NCI-H2081 (cell line): Measurements from ENCODE around the gene CAT.

Experiments used
- DNase-seq, 2 experiments: peaks; one replicate each; lab custom pipeline; 2025; lab: John Stamatoyannopoulos, UW

CAT gene

DNA sequence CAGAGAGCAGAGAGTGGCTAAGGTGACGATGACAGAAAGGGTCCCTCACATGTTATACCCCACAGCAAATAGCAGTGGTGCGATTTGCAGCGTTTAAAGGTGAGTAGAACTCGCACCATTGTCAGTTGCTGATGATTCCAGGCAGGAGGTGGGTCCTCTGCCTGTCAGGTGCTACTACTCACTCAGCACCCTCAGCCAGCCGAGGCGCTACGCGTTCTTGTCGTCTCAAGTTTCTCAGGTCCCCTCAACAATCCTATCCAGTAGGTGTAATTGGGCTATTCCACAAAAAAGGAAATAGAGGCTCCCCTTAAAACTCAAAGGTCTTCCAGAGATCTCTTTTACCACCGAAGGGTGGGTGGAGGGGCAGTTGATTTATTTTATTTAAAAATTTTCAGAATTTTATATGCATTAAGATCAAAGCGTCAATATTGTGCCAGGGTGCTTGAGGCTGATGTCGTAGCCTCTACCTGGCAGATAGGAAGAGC lies 56.5 kb downstream of the CAT start:
- DNase-seq, result no peak

DNA sequence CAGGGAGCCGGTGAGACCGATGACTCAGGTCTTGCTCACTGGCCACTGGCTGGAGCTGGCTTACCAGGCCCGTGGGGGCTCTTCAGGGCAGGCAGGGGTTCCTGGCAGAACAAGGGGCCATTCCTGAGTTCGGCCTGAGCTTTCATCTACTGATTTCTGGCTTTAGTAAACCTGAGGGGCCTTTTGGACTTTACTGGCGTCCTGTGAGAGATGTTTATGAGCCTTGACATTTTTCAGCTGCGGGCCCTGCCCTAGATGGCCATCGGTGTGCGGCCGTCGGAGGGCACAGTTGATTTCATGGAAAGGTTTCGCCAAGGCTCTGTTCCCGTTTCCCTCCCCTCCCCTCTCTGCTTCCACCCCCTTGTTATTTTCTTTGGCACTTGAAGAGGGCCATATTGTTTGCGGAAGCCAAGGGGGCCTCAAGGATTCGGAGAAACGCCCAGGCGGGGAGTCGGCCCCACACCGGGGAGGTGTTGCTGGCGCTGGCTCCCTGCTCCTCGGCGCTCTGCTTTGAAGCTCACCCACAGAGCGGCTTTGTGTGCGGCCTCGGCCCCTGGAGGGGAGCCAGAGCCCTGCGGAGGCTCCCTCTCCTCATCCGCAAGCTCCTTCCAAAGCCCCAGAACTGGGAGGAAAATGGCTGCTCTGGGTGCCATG lies 57.1 kb downstream of the CAT start:
- no peak for DNase-seq

- no peak for DNase-seq
Measured at GRCh38 chr11:34499719-34500500, 61.2 kb downstream of the CAT start.

- no peak for DNase-seq
Measured at GRCh38 chr11:34501500-34501899, 62.8 kb downstream of the CAT start.

DNA sequence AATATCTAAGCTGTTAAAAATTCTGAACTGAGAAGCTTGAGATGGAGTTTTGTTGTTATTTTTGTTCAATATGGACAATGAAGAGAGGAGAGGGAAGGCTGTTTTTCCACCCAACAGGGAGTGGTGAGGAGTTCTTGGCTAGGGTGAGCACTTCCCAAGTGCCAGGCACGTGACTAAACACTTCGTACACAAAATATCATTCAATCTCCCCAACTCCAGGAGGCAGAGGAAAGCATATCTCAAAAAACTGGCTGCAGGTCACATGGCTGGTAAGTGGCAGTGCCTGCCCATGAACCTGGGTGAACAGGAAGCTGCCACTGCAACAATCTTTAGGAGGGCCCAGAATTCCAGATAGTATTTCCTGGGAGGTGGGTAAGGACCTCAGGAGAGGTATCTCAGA lies 63.2 kb downstream of the CAT start:
- no peak for DNase-seq

DNA sequence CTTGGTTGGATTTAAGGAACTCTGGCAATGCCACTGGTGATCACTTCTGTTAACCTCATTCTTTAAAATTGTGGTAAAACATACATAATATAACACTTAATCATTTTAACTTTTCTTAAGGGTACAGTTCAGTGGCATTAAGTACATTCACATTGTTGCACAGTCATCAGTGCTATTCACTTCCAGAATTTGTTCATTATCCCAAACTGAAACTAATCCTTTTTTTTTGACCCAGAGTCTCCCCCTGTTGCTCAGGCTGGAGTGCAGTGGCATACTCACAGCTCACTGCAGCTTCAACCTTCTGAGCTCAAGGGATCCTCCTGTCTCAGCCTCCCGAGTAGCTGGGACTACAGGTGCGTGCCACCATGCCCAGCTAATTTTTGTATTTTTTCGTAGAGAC lies 64.2 kb downstream of the CAT start:
- DNase-seq, result no peak

GRCh38 chr11:34505874-34506273 lies 67.1 kb downstream of the CAT start:
- no peak for DNase-seq

- no peak for DNase-seq
Measured at GRCh38 chr11:34507156-34507555, 68.4 kb downstream of the CAT start.

DNA sequence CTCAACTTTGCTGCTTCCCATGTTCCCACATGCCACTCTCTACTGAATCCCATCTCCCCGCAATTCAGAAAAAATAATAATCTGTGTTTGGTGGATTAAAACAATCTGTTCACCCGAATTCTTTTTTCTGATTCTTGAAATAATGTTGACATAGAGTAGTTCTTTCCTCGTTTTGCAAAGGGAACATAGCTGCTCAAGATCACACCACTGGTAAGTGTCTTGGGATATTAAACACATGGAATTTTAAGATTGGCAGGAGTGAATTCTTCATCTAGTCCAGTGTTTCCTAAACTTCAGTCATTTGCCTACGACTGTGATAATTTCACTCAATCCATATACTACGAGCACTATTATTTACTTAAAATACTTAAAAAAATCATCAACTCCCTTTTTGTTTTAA lies 68.9 kb downstream of the CAT start:
- no peak for DNase-seq

DNA sequence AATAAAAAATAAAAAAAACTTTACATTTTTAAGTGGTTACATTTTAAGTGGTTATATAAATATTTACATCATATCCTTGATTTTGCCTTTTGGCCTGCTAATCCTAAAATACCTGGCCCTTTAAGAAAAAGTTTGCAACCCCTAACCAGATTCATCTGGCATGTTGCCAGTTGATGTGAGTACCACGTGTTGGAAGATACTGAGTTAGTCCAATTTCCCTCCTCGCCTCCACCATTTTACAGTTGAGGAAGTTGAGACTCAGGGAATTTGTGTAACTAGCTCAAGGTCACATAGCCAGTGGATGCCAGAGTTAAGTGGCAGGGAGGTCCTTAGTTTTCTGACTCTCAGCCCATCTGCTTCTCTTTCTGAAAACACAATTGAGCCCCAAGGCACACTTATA lies 69.8 kb downstream of the CAT start:
- DNase-seq, result no peak

DNA sequence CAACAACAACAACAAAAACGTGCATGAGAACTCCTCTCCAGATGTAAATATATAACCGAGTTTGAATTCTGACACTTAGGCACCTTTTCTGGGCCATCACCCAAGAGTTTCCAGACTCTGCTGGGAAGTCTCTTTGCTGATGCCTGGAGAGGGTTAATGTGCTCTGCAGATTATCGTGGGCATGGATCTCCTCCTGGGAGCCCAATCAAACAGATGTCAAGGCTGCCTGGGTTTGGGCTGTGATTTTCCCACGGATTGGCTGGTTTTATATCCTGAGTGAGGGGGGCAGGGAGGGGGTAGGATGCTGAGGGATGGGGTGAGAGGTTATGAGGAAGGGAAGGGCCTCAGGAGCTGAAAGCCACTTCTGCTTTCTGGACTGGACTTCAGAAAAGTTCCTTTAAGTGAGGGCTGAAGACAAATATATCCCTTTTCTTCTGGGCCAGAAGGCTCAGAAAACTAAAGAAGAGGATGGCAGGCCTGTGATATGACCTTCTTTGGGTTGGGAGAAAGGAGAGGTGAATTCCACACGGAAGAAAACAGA lies 70.7 kb downstream of the CAT start:
- no peak for DNase-seq

DNA sequence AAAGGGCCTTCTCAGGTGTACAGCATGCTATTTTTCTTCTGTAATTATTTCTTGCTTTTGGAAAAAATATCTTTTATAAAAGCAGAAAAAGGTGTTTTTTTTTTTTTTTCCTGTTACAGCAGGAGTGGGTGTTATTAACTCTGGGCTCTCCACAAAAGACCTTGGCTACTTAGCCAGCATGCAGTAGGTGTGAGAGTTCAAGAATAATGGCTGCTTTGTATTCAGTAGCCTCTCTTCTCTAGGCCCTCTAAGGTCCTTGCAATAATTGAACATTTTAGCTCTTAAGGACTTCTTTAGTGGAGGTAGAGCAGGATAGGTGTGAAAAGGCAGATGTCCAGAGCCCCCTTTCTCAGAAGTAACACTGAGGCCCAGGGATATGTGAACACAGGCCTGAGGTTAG lies 71.5 kb downstream of the CAT start:
- DNase-seq, result no peak

GRCh38 chr11:34510673-34511072 lies 71.9 kb downstream of the CAT start:
- DNase-seq, result no peak

GRCh38 chr11:34512840-34513681 lies 74.3 kb downstream of the CAT start:
- DNase-seq, result no peak

GRCh38 chr11:34513682-34514449 lies 75.1 kb downstream of the CAT start, which contains the start of gene ELF5:
Gene ELF5 (minus strand): TSS chr11:34513794. CDS start chr11:34505749, 8,045 bp downstream.
- DNase-seq, result no peak

- DNase-seq, result no peak
Measured at GRCh38 chr11:34514597-34514996, 75.9 kb downstream of the CAT start.

GRCh38 chr11:34516247-34517040 lies 77.7 kb downstream of the CAT start:
- no peak for DNase-seq

DNA sequence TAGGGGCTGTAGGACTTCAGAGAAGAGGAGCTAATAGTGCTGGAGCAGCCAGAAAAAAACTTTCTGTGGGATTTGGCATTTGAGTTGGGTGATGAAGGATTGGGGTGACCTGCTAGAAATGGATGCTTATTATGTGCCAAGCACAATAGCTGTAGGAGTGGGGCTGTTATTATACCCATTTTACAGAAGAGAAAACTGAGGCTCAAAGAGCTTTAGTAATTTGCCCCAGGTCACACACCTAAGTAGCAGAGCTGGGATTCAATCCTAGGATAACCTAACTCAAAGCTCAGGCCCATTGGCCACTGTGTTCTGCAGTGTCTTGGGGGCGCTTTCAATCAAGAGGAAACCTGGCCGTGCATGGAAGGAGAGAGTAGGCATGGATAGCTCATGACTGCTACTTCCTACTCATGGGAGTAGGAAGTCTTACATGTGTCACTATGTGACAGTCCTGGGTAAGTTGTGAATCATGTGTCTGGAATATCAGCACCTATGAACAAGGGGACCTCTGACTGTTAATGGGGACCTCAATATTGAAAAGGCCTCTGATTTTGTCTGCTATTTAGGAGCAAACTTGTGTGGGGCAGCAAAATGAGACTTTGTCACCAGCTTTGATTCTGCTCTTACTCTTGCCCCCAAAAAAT lies 81.0 kb downstream of the CAT start:
- no peak for DNase-seq

DNA sequence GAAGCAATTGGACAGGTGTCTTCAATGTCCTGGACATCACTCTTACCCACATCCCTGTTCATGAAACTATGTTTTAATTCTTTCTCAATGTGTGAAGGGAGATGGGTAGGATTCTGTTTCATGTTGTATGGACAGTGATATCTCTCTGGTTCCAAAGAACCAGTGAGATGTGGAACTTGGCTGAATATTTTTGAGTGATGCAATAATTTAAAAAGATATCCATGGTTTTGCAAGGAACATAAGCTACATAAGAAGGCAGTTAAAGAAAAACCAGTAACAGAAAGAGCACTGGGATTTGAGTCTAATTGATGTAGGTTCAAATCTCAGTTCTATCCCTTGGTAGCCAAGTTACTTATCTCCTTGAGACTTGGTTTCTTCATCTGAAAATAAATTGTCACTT lies 82.5 kb downstream of the CAT start:
- DNase-seq, result no peak
